CD4-positive, CD25-positive, alpha-beta regulatory T cell (primary cell): Measurements from ENCODE around the gene PTPRR. TPM values are rescaled to one million over a fixed set of nuclear protein-coding genes. Genes with fewer than 3 reads are reported as not detected.

Experiments
- ATAC-seq, 2 donors: fragments of 150-1000 bp; cut with Tn5 transposase; one replicate each; pipeline ENCODE4 v1.10.0; 2021; ENCODE audit warnings: low read depth in 2 of 2, moderate number of reproducible peaks in 2 of 2, moderate library complexity in 1 of 2
- DNase-seq, 3 donors: peaks; one replicate each; pipeline versions ENCODE4 v3.0.0 to v3.0.0-alpha.2; 2012 to 2022; ENCODE audit warnings: mixed read lengths in 1 of 3
- H3K27ac ChIP-seq: one replicate; pipeline ENCODE4 v1.7.0; 2013; ENCODE audit warnings: mild to moderate bottlenecking, low read length; ENCODE audit not compliant: insufficient read depth, poor library complexity, severe bottlenecking
- H3K27me3 ChIP-seq: one replicate; pipeline ENCODE4 v1.7.0; 2013; ENCODE audit warnings: low read length; ENCODE audit not compliant: control insufficient read depth, insufficient read depth
- H3K36me3 ChIP-seq: one replicate; pipeline ENCODE4 v1.7.0; 2013; ENCODE audit warnings: mild to moderate bottlenecking, low read length, moderate library complexity; ENCODE audit not compliant: control insufficient read depth, insufficient read depth
- H3K4me1 ChIP-seq: 2 replicates; pipeline ENCODE4 v1.7.0; 2013; ENCODE audit warnings: mild to moderate bottlenecking, low read length; ENCODE audit not compliant: insufficient read depth, control insufficient read depth, poor library complexity, severe bottlenecking
- H3K4me3 ChIP-seq: one replicate; pipeline ENCODE4 v1.7.0; 2013; ENCODE audit warnings: low read depth, mild to moderate bottlenecking, low read length, moderate library complexity
- H3K9me3 ChIP-seq, 2 experiments: 1 replicate in 1 of 2; 2 replicates in 1 of 2; pipeline ENCODE4 v1.7.0; 2013; ENCODE audit warnings: low read length in 2 of 2, mild to moderate bottlenecking in 1 of 2, moderate library complexity in 1 of 2; ENCODE audit not compliant: control insufficient read depth in 2 of 2
- H3K27ac Mint-ChIP-seq, 3 donors: one replicate each; pipeline ENCODE4 v1.8.0; 2020 to 2022; ENCODE audit warnings: mild to moderate bottlenecking in 3 of 3, mixed read lengths in 3 of 3, moderate library complexity in 2 of 3
- H3K27me3 Mint-ChIP-seq: one replicate; pipeline ENCODE4 v1.8.0; 2022; ENCODE audit warnings: mild to moderate bottlenecking, mixed read lengths
- H3K36me3 Mint-ChIP-seq: one replicate; pipeline ENCODE4 v1.8.0; 2020; ENCODE audit warnings: mixed read lengths
- H3K4me1 Mint-ChIP-seq, 4 donors: one replicate each; pipeline ENCODE4 v1.8.0; 2020 to 2022; ENCODE audit warnings: mixed read lengths in 4 of 4, mild to moderate bottlenecking in 1 of 4
- H3K4me3 Mint-ChIP-seq, 4 donors: one replicate each; pipeline ENCODE4 v1.8.0; 2020 to 2022; ENCODE audit warnings: mild to moderate bottlenecking in 4 of 4, mixed read lengths in 4 of 4, moderate library complexity in 3 of 4
- H3K9me3 Mint-ChIP-seq, 7 donors: one replicate each; pipeline ENCODE4 v1.8.0; 2020 to 2022; ENCODE audit warnings: mixed read lengths in 7 of 7, mild to moderate bottlenecking in 3 of 7, moderate library complexity in 2 of 7
- polyA plus RNA-seq, 4 donors: library from polyadenylated mRNA; unstranded; fragments of 300-500 nt; fragmentation: Illumina TruSeq; gene quantifications; one replicate each; pipeline ENCODE4 v1.2.3, GENCODE V29; 2021
- total RNA-seq: library from RNA; stranded (reverse); gene quantifications from one replicate; pipeline ENCODE4 v1.2.3, GENCODE V29; 2022

Gene PTPRR
- total and polyA plus RNA-seq, 5 donors from 2014 or later, result not detected

DNA sequence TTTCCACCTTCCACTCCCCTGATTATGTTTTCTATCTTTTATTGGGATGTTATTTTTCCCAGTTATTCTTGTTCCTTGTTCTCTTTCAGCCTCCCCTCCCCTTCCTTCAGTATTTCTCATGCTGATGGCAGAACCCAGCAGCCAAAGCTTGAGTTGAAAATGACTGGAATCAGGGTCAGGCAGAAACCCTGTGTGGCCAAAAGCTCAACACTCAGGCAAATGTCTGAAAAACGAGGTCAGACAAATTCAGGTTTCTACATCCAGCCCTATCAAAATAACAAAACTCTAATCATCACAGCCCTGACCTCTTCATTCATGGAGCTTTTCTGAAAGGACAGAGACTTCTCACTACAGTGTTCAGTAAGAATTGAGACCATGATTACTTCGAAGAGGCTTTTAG is 134.6 kb downstream of the PTPRR start:
- Histone ChIP-seq H3K9me3 (no peaks in the 10 kb centered on the region), H3K27ac (no peak overlapping the region), H3K4me3 (no peak overlapping the region), H3K36me3 (no peaks in the 10 kb centered on the region), H3K27me3 (no peaks in the 10 kb centered on the region), H3K4me1 (no peaks in the 10 kb centered on the region)
- no peak for ATAC-seq
- DNase-seq, result no peak
- no peak overlapping the region for H3K4me3 Mint-ChIP-seq
- no peaks in the 10 kb centered on the region for H3K4me1 Mint-ChIP-seq
- no peak overlapping the region for H3K27ac Mint-ChIP-seq
- no peaks in the 10 kb centered on the region for H3K36me3 Mint-ChIP-seq
- H3K9me3 Mint-ChIP-seq, result peaks cover 0 to 4% (median 2%) of the 10 kb centered on the region in 7 donors
- H3K27me3 Mint-ChIP-seq, result peaks cover 4% of the 10 kb centered on the region

DNA sequence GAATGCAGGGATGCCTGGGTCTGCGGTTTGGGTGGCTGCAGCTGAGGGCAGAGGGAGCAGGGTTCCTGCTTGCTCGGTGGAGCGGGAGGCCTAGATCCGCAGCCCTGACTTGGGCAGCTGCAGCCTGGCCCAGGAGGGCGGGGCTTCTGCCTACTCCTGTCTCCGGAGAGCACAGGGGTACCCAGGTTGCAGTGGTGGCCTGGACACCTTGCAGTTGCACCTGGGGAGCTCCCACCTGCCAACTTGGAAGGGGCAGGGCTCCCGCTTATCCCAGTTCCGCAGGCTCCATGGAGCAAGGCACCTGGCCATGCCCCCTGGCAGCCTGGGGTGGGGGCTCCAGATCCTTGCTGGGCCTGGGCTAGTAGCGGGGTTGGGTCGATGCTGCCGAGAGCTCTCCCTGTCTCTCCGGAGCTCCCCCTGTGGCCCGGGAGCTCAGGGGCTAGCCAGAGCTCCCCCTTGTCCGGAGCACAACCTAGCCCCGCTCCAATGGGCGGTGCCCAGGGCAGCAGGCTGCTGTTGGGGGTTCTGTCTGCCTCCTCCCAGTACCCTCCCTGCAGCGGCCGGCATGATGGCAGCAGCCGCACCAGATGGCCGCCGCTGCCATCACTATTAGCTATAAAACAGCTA is 136.4 kb downstream of the PTPRR start:
- H3K27ac ChIP-seq, result no peak overlapping the region
- H3K4me3 ChIP-seq, result no peak overlapping the region
- no peak for ATAC-seq
- peaks cover 4% of the 10 kb centered on the region for H3K27me3 Mint-ChIP-seq
- no peak for DNase-seq
- no peaks in the 10 kb centered on the region for H3K4me1 Mint-ChIP-seq
- H3K27me3 ChIP-seq, result no peaks in the 10 kb centered on the region
- H3K4me1 ChIP-seq, result no peaks in the 10 kb centered on the region
- H3K9me3 Mint-ChIP-seq, result peaks cover 0 to 4% (median 0%) of the 10 kb centered on the region in 7 donors
- H3K36me3 Mint-ChIP-seq, result no peaks in the 10 kb centered on the region
- no peaks in the 10 kb centered on the region for H3K36me3 ChIP-seq
- H3K4me3 Mint-ChIP-seq, result no peak overlapping the region
- H3K27ac Mint-ChIP-seq, result no peak overlapping the region
- H3K9me3 ChIP-seq, result no peaks in the 10 kb centered on the region

DNA sequence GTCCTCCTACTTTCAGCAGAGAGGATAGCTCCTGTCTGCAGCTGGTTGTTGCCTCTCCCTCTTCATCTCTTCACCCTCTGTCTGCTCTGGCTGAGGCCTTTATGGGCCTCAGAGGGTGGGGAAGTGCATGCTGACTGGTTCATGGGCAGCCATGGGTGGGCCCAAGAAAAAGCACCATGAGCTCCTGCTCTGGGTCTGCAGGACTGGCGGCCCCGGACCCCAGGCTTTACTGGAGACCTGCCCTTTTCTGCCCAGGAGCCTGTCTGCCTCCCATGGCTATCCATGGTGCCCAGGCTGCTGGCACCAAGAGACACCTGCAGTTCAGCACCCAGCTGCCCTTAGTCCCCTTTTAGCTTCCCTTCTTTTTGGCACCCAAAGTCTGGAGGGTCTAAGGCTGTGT is 137.1 kb downstream of the PTPRR start:
- Mint-ChIP-seq H3K4me1 (no peaks in the 10 kb centered on the region), H3K4me3 (no peak overlapping the region), H3K27ac (no peak overlapping the region), H3K9me3 (peaks cover 0 to 5% (median 0%) of the 10 kb centered on the region in 7 donors), H3K36me3 (no peaks in the 10 kb centered on the region), H3K27me3 (peaks cover 4% of the 10 kb centered on the region)
- no peaks in the 10 kb centered on the region for H3K4me1 ChIP-seq
- no peaks in the 10 kb centered on the region for H3K36me3 ChIP-seq
- no peaks in the 10 kb centered on the region for H3K9me3 ChIP-seq
- no peaks in the 10 kb centered on the region for H3K27me3 ChIP-seq
- no peak for DNase-seq
- H3K4me3 ChIP-seq, result no peak overlapping the region
- no peak overlapping the region for H3K27ac ChIP-seq
- ATAC-seq, result no peak

DNA sequence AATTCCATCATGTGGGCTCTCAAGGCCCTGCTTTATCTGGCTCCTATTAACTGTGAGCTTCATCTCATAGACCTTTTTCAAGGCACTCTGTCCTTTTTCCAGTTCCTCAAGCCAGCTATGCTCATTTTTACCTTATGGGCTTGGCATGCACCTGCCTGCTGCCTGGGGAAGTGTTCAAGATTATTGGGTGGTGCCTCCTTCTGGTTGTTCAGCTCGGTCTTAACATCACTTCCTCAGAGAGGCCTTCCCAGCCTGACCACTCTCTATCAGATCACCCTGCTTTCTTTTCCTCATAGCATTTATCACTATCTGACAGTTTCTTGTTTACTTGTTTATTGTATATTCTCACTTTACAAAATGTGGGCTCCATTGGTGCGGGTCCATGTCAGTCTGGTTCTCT is 141.3 kb downstream of the PTPRR start:
- Histone ChIP-seq H3K27me3 (no peaks in the 10 kb centered on the region), H3K27ac (no peak overlapping the region), H3K36me3 (no peaks in the 10 kb centered on the region), H3K4me1 (no peaks in the 10 kb centered on the region), H3K9me3 (no peaks in the 10 kb centered on the region), H3K4me3 (no peak overlapping the region)
- Mint-ChIP-seq H3K27ac (no peak overlapping the region), H3K4me3 (no peak overlapping the region), H3K4me1 (no peaks in the 10 kb centered on the region), H3K36me3 (no peaks in the 10 kb centered on the region), H3K27me3 (no peaks in the 10 kb centered on the region), H3K9me3 (peaks cover 0 to 3% (median 0%) of the 10 kb centered on the region in 7 donors)
- DNase-seq, result no peak
- ATAC-seq, result no peak

DNA sequence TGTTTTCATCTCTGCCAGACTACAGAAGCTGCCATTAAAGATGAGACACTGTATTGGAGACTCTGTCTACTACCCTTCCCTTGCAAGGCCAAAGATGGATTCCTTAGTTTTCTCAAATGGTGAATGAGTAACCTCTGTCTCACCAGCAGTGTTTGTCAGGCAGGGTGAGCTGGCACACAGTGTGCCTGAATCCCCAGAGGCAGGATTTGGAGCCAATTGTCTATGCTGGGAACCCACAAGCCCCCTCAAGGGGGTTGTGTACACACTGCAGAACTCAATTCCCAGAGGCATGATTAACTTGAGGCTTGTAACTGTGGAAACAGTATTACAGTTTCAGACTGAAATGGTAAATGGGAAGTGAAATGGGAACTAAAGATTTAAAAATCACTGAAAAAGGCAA is 146.5 kb downstream of the PTPRR start:
- ATAC-seq (no peak), DNase-seq (no peak)
- Mint-ChIP-seq H3K27me3 (no peaks in the 10 kb centered on the region), H3K4me1 (no peaks in the 10 kb centered on the region), H3K9me3 (peaks cover 0 to 2% (median 0%) of the 10 kb centered on the region in 7 donors), H3K27ac (no peak overlapping the region), H3K4me3 (no peak overlapping the region), H3K36me3 (no peaks in the 10 kb centered on the region)
- Histone ChIP-seq H3K4me3 (no peak overlapping the region), H3K27me3 (no peaks in the 10 kb centered on the region), H3K4me1 (no peaks in the 10 kb centered on the region), H3K27ac (no peak overlapping the region), H3K36me3 (no peaks in the 10 kb centered on the region), H3K9me3 (no peaks in the 10 kb centered on the region)

DNA sequence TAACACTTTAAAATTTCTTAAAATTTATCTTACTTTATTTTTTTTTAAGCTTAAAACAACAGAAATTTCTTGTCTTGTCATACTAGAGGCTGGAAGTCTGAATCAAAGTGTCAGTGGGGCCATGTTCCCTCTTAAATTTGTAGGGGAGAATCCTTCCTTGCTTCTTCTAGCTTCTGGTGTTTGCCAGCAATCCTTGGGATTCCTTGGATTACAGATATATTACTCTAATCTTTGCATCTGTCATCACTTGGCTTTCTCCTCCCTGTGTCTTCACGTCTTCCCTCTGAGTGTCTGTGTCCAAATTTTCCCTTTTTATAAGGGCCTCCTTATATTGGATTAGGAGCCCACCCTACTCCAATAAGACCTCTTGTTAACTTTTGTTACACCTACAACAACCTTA is 147.7 kb downstream of the PTPRR start:
- DNase-seq, result no peak
- no peak for ATAC-seq
- Histone ChIP-seq H3K27ac (no peak overlapping the region), H3K4me1 (no peaks in the 10 kb centered on the region), H3K9me3 (no peaks in the 10 kb centered on the region), H3K27me3 (no peaks in the 10 kb centered on the region), H3K36me3 (no peaks in the 10 kb centered on the region), H3K4me3 (no peak overlapping the region)
- H3K27ac Mint-ChIP-seq, result no peak overlapping the region
- no peaks in the 10 kb centered on the region for H3K4me1 Mint-ChIP-seq
- H3K27me3 Mint-ChIP-seq, result no peaks in the 10 kb centered on the region
- peaks cover 0 to 4% (median 0%) of the 10 kb centered on the region in 7 donors for H3K9me3 Mint-ChIP-seq
- no peak overlapping the region for H3K4me3 Mint-ChIP-seq
- H3K36me3 Mint-ChIP-seq, result no peaks in the 10 kb centered on the region

DNA sequence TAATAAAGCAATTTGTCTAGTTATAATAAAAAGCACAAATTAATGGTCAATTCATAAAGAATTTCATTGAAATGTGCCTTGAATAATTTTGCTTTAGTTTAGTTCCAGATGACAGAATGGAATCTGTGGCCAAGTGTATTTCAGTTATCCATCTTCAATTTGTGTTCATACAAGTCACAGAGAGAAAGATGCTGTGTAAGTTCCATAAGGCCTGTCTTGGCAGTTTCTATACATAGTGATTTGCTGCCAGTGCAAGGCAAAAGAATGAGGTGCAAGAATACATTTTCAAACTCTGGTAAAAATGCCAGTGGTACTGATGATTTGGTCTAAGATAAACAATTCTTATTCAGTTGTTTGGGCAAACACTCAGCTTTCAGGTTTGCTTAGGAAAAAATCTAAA is 149.0 kb downstream of the PTPRR start:
- Mint-ChIP-seq H3K9me3 (peaks cover 0 to 4% (median 0%) of the 10 kb centered on the region in 7 donors), H3K4me3 (no peak overlapping the region)

DNA sequence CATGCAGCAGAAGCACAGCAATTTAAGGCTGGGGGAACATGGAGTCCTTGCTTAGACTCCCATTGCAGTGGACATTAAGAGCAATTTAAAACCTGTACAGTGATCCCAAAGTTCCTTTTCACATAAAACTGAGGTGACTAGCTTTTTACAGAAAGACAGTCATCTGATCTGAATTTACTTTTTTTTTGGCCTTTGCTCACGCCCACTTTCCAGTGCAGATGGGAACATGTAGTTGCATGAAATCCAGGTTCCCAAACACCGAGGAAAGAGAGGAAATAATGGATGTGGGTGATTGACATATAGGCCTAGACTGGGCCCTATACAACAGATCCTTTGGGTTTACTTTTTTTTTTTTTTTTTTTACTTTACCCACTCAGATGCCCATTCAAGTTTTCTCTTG is 156.9 kb downstream of the PTPRR start:
- Mint-ChIP-seq H3K4me3 (no peak overlapping the region), H3K4me1 (no peaks in the 10 kb centered on the region), H3K27ac (no peak overlapping the region), H3K27me3 (no peaks in the 10 kb centered on the region), H3K36me3 (no peaks in the 10 kb centered on the region), H3K9me3 (peaks cover 0 to 7% (median 0%) of the 10 kb centered on the region in 7 donors)
- H3K36me3 ChIP-seq, result no peaks in the 10 kb centered on the region
- DNase-seq, result no peak
- H3K4me1 ChIP-seq, result no peaks in the 10 kb centered on the region
- no peak overlapping the region for H3K27ac ChIP-seq
- ATAC-seq, result no peak
- no peak overlapping the region for H3K4me3 ChIP-seq
- no peaks in the 10 kb centered on the region for H3K9me3 ChIP-seq
- no peaks in the 10 kb centered on the region for H3K27me3 ChIP-seq

More for the DNA sequence above, 149.0 kb downstream of the PTPRR start:
- Mint-ChIP-seq H3K27ac (no peak overlapping the region), H3K36me3 (no peaks in the 10 kb centered on the region), H3K27me3 (no peaks in the 10 kb centered on the region), H3K4me1 (no peaks in the 10 kb centered on the region)
- Histone ChIP-seq H3K4me3 (no peak overlapping the region), H3K4me1 (no peaks in the 10 kb centered on the region), H3K27me3 (no peaks in the 10 kb centered on the region), H3K9me3 (no peaks in the 10 kb centered on the region), H3K27ac (no peak overlapping the region), H3K36me3 (no peaks in the 10 kb centered on the region)
- no peak for ATAC-seq
- DNase-seq, result no peak
